Common myeloid progenitor, CD34-positive (primary cell): ENCODE data around the gene TPCN1.

Source experiments
- CTCF ChIA-PET: fragments of 350-600 bp; sonication (Branson Sonifier 250); formaldehyde crosslinking; loops from one replicate; lab custom pipeline; 2021; ENCODE audit warnings: antibody characterized with exemption; lab: Charles Lee
- POLR2A ChIA-PET: fragments of 350-600 bp; sonication (Branson Sonifier 250); formaldehyde crosslinking; loops from one replicate; lab custom pipeline; 2021; ENCODE audit warnings: antibody characterized with exemption; lab: Charles Lee
- DNase-seq, 3 donors: peaks; one replicate each; pipeline versions ENCODE4 v3.0.0 to v3.0.0-alpha.2; 2013
- H3K27ac ChIP-seq, 2 experiments: 1 replicate in 1 of 2; 2 replicates in 1 of 2; pipeline ENCODE4 v1.7.0; 2013; ENCODE audit warnings: inconsistent platforms in 2 of 2, low read length in 2 of 2, mild to moderate bottlenecking in 2 of 2, low read depth in 1 of 2, moderate library complexity in 1 of 2; ENCODE audit not compliant: severe bottlenecking in 2 of 2, insufficient read depth in 1 of 2, poor library complexity in 1 of 2
- H3K27me3 ChIP-seq, 5 experiments: replicated peaks in 2 of 5; 1 replicate in 3 of 5; 2 replicates in 2 of 5; pipeline versions ENCODE4 v1.6.1 to v1.7.0; 2013; ENCODE audit warnings: low read length in 4 of 5, mild to moderate bottlenecking in 2 of 5, moderate library complexity in 2 of 5, inconsistent platforms in 1 of 5; ENCODE audit not compliant: insufficient read depth in 5 of 5, control insufficient read depth in 4 of 5
- H3K36me3 ChIP-seq, 4 experiments: 1 replicate in 2 of 4; 2 replicates in 2 of 4; pipeline versions ENCODE4 v1.6.1 to v1.7.0; 2013; ENCODE audit warnings: low read length in 3 of 4, control low read depth in 1 of 4, mild to moderate bottlenecking in 1 of 4; ENCODE audit not compliant: control insufficient read depth in 4 of 4, insufficient read depth in 4 of 4
- H3K4me1 ChIP-seq, 4 experiments: 1 replicate in 3 of 4; 2 replicates in 1 of 4; pipeline versions ENCODE4 v1.6.1 to v1.7.1; 2013; ENCODE audit warnings: low read length in 3 of 4, mild to moderate bottlenecking in 3 of 4, control low read depth in 1 of 4, inconsistent platforms in 1 of 4, moderate library complexity in 1 of 4; ENCODE audit not compliant: control insufficient read depth in 4 of 4, insufficient read depth in 4 of 4; ENCODE audit errors: control extremely low read depth in 1 of 4
- H3K4me3 ChIP-seq, 7 experiments: 1 replicate in 4 of 7; 2 replicates in 3 of 7; pipeline versions ENCODE4 v1.5.1 to v1.7.0; 2013; ENCODE audit warnings: mild to moderate bottlenecking in 7 of 7, low read length in 6 of 7, moderate library complexity in 6 of 7, inconsistent platforms in 2 of 7, low read depth in 2 of 7, control low read depth in 1 of 7; ENCODE audit not compliant: insufficient read depth in 4 of 7, control insufficient read depth in 1 of 7; ENCODE audit errors: extremely low read depth in 1 of 7
- H3K9me3 ChIP-seq, 5 experiments: 1 replicate in 4 of 5; 2 replicates in 1 of 5; pipeline versions ENCODE4 v1.6.1 to v1.7.1; 2013; ENCODE audit warnings: low read length in 4 of 5, mild to moderate bottlenecking in 2 of 5, inconsistent platforms in 1 of 5, low read depth in 1 of 5, moderate library complexity in 1 of 5; ENCODE audit not compliant: control insufficient read depth in 4 of 5, insufficient read depth in 2 of 5; ENCODE audit errors: control extremely low read depth in 1 of 5
- WGBS: methylation state at CpG from one replicate; pipeline ENCODE4 v1.1.5; 2013; ENCODE audit not compliant: insufficient coverage; 5-methylcytosine and 5-hydroxymethylcytosine counted together

TPCN1 gene

DNA sequence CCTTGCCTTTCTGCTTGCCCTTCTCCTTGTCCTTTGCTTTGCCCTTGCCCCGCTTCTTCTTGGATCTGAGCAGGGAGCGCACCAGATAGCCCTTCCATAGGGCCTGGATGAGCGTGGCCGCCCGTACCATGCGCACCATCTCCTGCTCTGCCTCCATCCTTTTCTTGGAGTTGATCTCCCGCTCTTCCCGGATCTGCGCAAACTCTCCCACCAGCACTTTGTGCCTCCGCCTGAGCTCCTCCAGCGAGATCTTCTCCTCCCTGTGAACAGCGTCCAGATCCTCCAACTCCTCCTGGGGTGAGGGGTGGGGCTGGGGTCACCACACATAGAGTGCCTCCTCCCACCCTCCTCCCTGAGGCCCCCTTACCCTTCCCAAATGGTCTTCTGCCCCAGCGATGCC is 25.7 kb upstream of the TPCN1 start:
- H3K27me3 ChIP-seq, result no peaks in the 10 kb centered on the region
- ChIA-PET CTCF (interaction anchor here (0.6 to 3.9 kb wide), 13 partner anchors 9 to 210 kb away, joined by 3 to 44 read pairs (median 4); no protein-coding TSS in a partner anchor), POLR2A (no interaction called here)
- H3K27ac ChIP-seq, result no peak overlapping the region
- H3K4me1 ChIP-seq, result peaks cover 0 to 4% (median 0%) of the 10 kb centered on the region in 4 experiments
- no peak for DNase-seq
- H3K9me3 ChIP-seq, result no peaks in the 10 kb centered on the region
- H3K36me3 ChIP-seq, result peaks cover 2 to 24% (median 16%) of the 10 kb centered on the region in 4 experiments
- 100% methylated on average over 6 of the region's 13 CpGs for WGBS
- no peak overlapping the region for H3K4me3 ChIP-seq

DNA sequence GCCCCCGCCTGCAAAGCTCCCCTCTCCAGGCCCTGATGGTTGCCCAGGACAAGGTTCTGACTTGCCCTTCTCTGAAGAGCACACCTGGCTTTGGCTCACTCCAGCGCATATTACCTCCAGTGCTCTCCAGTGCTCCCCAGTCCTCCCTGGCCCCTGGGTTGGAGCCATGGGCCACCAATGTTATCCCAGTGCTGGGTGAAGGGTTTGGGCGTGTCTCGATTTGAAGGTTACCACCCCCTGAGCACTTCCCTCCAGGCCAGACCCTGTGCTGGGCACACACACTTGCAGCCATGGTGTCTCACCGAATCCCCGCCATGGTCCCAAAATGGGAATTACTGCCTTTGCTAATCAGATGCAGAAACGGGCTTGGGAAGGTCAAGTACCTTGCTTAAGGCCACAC is 24.7 kb upstream of the TPCN1 start:
- ChIA-PET CTCF (interaction anchor here (0.7 to 3.9 kb wide), 13 partner anchors 8 to 229 kb away, joined by 3 to 44 read pairs (median 4); no protein-coding TSS in a partner anchor), POLR2A (interaction anchor here (0.6 kb wide), 1 partner anchor 32 kb away, joined by 3 read pairs; no protein-coding TSS in a partner anchor)

DNA sequence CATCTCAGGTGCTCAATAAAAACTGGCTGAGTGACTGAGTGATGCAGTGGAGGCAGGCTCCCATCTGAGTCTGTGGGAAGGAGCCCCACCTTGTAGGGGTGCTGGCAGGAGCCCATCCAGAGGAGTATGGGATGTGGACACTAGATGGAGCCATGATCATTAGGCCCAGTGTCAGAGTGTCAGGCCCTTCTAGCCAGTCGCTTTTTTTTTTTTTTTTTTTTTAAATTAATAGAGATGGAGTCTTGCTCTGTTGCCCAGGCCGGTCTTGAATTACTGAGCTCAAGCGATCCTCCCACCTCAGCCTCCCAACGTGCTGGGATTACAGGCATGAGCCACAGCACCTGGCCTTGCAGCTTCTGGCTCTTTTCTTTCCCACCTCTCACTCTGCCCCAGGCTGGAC is 24.3 kb upstream of the TPCN1 start:
- peak; percentile 84 to 91 (median 88) for DNase-seq
- ChIA-PET CTCF (interaction anchor here (0.7 to 3.9 kb wide), 22 partner anchors 8 to 726 kb away, joined by 3 to 44 read pairs (median 4); no protein-coding TSS in a partner anchor), POLR2A (interaction anchor here (0.6 kb wide), 1 partner anchor 32 kb away, joined by 3 read pairs; no protein-coding TSS in a partner anchor)
- Histone ChIP-seq H3K4me1 (peaks cover 0 to 4% (median 0%) of the 10 kb centered on the region in 4 experiments), H3K9me3 (no peaks in the 10 kb centered on the region), H3K27ac (no peak overlapping the region), H3K4me3 (no peak overlapping the region), H3K27me3 (no peaks in the 10 kb centered on the region), H3K36me3 (peaks cover under 1 to 10% (median 7%) of the 10 kb centered on the region in 4 experiments)
- 0% methylated on average over 1 of the region's 4 CpGs for WGBS

More for the DNA sequence above, 24.7 kb upstream of the TPCN1 start:
- DNase-seq, result no peak
- Histone ChIP-seq H3K4me1 (peaks cover 0 to 4% (median 0%) of the 10 kb centered on the region in 4 experiments), H3K4me3 (no peak overlapping the region), H3K36me3 (peaks cover 2 to 14% (median 9%) of the 10 kb centered on the region in 4 experiments), H3K9me3 (no peaks in the 10 kb centered on the region), H3K27me3 (no peaks in the 10 kb centered on the region), H3K27ac (no peak overlapping the region)
- 87% methylated on average over 6 of the region's 7 CpGs for WGBS

DNA sequence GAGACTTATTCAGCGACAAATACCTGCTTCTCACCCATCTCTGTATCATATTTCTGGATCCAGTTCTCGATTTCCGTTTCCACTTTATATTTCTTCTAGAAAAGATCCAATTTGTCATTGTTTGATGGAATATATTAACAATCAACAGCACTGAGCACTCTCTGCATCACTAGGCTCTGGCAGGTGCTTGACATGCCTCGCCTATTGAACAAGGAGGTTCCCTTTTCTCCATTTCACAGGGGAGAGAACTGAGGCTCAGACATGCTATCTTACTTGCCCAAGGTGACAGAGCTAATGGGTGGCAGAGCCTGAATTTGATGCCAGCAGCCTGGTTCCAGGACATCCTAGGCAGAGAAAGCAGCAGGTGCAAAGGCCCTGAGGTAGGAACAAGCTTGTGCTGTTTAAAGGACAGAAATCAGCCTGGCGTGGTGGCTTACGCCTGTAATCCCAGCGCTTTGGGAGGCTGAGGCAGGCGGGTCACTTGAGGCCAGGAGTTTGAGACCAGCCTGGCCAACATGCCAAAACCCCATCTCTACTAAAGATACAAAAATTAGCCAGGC is 23.7 kb upstream of the TPCN1 start:
- 98% methylated on average over 6 of the region's 8 CpGs for WGBS
- Histone ChIP-seq H3K4me1 (peaks cover 0 to 4% (median 0%) of the 10 kb centered on the region in 4 experiments), H3K27me3 (no peaks in the 10 kb centered on the region), H3K36me3 (peaks cover 0 to 5% (median 4%) of the 10 kb centered on the region in 4 experiments), H3K9me3 (no peaks in the 10 kb centered on the region), H3K4me3 (no peak overlapping the region), H3K27ac (no peak overlapping the region)
- ChIA-PET CTCF (interaction anchor here (0.7 to 3.9 kb wide), 16 partner anchors 7 to 725 kb away, joined by 3 to 44 read pairs (median 4); no protein-coding TSS in a partner anchor), POLR2A (interaction anchor here (0.9 kb wide), 1 partner anchor 35 kb away, joined by 3 read pairs; no protein-coding TSS in a partner anchor)
- DNase-seq, result no peak

DNA sequence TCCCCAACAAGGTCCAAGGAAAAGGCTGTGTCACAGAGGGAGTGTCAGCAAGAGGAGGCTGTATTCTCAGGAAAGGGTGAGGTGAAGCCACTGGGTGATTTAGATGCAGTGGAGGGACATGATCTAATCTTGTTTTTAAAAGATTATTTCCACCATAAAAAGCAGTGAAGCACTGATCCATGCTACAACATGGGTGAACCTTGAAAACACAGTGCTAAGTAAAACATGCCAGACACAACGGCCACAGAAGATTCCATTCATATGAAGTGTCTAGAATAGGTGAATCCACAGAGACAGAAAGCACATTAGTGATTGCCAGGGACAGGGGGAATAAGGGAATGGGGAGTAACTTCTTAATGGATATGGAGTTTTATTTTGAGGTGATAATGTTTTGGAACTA is 23.0 kb upstream of the TPCN1 start:
- 89% methylated on average over 1 of the region's 1 CpG for WGBS
- POLR2A ChIA-PET, result interaction anchor here (0.9 kb wide), 1 partner anchor 35 kb away, joined by 3 read pairs; no protein-coding TSS in a partner anchor

DNA sequence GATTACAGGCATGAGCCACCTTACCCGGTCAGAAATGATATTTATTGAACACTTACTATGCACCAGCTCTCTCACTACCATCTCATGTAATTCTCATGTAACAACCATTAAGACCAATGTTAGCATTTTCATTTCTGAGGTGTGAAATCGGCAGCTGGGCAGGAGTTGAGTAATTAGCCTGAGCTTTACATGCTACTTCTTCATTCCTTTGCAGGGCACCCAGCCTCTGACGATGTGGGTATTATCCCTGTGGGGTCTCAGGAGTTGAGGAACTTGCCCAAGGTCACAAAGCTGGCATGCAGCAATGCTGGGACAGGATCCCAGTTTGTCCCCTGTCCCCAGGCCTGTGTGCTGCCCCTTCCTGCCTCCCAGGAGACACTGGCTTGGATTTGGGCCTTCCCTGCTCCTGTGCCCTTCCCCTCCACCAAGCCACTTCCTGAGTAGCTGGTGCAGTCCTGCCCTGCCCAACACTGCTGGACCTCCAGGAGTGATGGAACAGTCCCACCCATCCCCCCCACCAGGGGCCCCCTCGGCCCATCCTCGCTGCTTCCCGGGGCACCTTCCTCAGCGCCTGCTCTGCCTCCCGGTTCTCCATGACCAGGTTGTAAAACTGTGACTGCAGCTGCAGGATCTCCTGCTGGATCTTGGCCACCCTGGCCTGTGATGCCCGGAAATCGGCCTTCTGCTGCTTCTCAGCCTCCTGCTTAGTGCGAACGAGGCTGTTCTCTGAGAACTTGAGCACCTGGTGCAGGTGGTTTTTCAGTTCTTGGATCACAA is 21.1 kb upstream of the TPCN1 start:
- no peaks in the 10 kb centered on the region for H3K27me3 ChIP-seq
- CTCF ChIA-PET, result interaction anchor here (0.6 to 3.7 kb wide), 8 partner anchors 8 to 112 kb away, joined by 3 to 19 read pairs (median 4); no protein-coding TSS in a partner anchor
- no peak overlapping the region for H3K27ac ChIP-seq
- H3K9me3 ChIP-seq, result no peaks in the 10 kb centered on the region
- peaks cover 0 to 13% (median 7%) of the 10 kb centered on the region in 4 experiments for H3K4me1 ChIP-seq
- DNase-seq, result no peak
- POLR2A ChIA-PET, result interaction anchor here (1.3 kb wide), 1 partner anchor 33 kb away, joined by 3 read pairs; no protein-coding TSS in a partner anchor
- H3K4me3 ChIP-seq, result no peak overlapping the region
- WGBS, result 99% methylated on average over 9 of the region's 12 CpGs
- H3K36me3 ChIP-seq, result no peaks in the 10 kb centered on the region

More for the DNA sequence above, 23.0 kb upstream of the TPCN1 start:
- H3K4me3 ChIP-seq, result no peak overlapping the region
- no peaks in the 10 kb centered on the region for H3K27me3 ChIP-seq
- no peaks in the 10 kb centered on the region for H3K9me3 ChIP-seq
- no peak overlapping the region for H3K27ac ChIP-seq
- no peaks in the 10 kb centered on the region for H3K36me3 ChIP-seq
- peaks cover 0 to 4% (median 0%) of the 10 kb centered on the region in 4 experiments for H3K4me1 ChIP-seq
- no peak for DNase-seq
- CTCF ChIA-PET, result interaction anchor here (0.7 to 3.9 kb wide), 4 partner anchors 19 to 113 kb away, joined by 3 to 44 read pairs (median 4); no protein-coding TSS in a partner anchor
